ENCODE measurements around the gene VPS11.
"Not testable (repeated sequence)": the region's sequence is repeated elsewhere in the genome, so short reads cannot be mapped to it uniquely, and the experiment has no call there.

The VPS11 gene

GRCh38 chr11:119084663-119085436 is 17.2 kb downstream of the VPS11 start, which contains the start of gene HMBS:
Gene HMBS, plus strand, starts transcription at chr11:119084881. Its CDS starts 153 bp downstream, at chr11:119085034.
- DNase-seq, result peak; percentile 90

DNA sequence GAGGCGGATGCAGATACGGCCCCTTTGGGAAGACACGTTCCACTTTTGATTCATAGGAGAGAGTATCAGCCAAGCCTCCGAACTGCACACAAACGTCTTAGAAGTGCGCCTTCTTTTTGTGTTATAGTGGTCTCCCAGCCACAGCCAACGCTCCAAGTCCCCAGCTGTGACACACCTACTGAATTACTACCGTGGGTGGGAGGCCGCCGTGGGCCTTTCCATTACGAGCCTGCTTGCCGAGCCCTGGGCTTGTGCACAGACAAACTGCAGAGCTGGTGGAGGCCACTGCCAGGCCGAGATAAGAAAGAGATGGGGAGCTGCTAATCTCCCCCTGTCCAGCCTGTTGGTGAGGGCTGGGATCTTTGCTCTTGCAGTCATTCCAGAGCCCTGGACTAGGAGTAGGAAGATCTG is 17.8 kb downstream of the VPS11 start:
- DNase-seq, result no peak

DNA sequence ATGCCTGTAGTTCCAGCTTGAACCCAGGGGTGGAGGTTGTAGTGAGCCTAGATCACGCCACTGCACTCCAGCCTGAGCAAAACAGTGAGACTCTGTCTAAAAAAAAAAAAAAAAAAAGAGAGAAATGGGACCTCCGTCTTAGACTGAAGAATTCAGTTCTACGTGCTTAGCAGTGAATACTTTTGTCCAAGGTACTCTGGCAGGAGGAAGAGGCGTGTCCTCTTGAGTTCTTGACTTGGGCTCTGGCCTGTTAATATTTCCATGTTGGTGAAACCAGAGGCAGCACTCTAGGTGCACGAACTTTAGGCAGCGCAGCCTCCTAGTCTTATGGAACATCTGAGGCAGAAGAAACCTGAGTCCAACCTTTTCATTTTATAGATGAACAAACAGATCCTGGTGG is 19.5 kb downstream of the VPS11 start:
- no peak for DNase-seq

DNA sequence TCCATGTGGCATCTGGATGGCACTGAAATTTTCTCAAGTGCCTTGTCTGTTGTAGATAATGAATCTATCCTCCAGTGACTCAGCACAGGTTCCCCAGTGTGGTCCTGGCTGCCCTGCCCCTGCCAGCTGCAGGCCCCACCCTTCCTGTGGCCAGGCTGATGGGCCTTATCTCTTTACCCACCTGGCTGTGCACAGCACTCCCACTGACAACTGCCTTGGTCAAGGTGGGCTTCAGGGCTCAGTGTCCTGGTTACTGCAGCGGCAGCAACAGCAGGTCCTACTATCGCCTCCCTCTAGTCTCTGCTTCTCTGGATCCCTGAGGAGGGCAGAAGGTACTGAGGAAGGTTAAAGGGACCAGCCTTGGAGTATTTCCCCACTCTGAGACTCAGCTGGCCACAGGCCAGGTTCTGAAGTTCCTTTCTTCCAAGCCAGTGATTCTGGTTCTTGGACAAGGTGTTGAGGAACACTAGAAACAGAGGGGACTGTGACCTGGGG is 20.2 kb downstream of the VPS11 start:
- DNase-seq, result no peak

- DNase-seq, result no peak
Observed at GRCh38 chr11:119088406-119088805, 20.8 kb downstream of the VPS11 start.

DNA sequence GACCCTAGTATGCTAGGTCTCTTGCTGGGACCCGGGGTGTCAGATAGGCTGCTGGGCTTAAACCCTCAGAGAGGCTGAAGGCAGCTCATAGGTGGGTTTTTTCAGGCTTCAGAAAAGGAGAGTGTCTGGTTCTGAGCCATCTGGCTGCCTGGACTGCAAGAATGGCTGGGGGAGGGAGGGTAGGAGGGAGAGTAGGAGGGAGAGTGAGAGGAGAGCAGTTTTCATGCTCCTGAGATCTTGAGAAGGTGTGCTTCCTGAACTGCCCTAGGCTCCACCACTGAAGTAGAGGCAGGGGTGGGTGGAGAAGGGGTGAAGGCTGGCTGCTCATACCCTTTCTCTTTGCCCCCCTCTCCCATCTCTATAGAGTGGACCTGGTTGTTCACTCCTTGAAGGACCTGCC is 21.7 kb downstream of the VPS11 start:
- peak in 1 of 2 experiments; percentile 44 for DNase-seq

DNA sequence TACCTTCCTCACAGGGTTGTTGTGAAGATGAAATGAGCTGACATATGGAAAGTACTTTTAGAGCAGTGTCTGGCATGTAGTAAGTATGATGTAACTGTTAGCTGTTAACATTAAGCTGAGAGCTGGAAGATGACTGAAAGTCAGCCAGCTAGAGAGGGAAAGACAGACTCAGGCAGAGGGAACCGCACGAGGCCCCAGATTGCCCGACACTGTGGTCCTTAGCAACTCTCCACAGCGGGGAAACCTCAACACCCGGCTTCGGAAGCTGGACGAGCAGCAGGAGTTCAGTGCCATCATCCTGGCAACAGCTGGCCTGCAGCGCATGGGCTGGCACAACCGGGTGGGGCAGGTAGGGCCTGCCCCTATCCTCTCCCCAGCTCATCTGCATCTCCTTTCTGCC is 23.6 kb downstream of the VPS11 start:
- peak; percentile 43 to 75 for DNase-seq

- DNase-seq, result peak in 1 of 2 experiments; percentile 46
Observed at GRCh38 chr11:119091966-119092879, 24.6 kb downstream of the VPS11 start.

GRCh38 chr11:119092880-119093842 is 25.5 kb downstream of the VPS11 start:
- no peak for DNase-seq

GRCh38 chr11:119093942-119094815 is 26.6 kb downstream of the VPS11 start:
- peak in 1 of 2 experiments; percentile 39 for DNase-seq

DNA sequence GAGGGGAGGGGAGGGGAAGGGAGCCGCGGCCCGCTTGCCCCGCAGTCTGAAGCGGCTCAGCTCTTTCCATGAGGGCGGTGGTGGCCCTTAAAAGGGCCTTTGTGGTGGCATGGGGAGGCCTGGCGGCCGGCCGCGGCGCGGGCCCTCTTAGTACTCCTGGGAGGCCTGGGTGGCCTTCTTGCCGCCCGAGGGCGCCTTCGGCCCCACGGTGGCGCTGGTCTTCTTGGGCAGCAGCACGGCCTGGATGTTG is 27.1 kb downstream of the VPS11 start:
- DNase-seq, result peak; percentile 37 to 69

DNA sequence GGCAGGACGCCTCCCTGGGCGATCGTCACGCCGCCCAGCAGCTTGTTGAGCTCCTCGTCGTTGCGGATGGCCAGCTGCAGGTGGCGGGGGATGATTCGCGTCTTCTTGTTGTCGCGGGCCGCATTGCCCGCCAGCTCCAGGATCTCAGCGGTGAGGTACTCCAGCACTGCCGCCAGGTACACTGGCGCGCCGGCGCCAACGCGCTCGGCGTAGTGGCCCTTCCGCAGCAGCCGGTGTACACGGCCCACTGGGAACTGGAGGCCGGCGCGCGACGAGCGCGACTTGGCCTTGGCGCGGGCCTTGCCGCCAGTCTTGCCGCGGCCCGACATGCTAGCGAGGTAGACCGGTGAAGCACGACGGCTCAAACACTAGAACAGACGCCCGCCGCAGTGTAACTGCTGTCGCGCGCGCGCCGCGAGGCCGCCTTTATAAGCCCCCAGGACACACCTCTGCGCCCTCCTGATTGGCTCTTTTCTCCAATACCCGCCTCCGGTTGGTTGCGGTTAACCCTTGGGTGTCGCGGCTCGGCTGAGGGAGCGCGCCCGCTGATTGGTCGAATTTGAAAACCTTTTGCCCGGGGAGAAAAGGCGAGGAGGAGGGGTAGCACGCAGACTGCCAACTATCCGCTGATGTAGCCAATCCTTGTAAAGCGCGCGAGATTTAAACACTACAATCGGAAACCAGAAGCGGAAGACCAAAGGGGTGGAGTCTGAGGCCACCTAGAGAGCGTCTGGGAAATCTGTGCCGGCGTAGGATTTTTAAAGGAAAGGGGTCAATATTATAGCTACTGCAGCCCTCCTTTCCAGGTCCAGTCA is 27.7 kb downstream of the VPS11 start:
- DNase-seq, result peak; percentile 98 to 99

DNA sequence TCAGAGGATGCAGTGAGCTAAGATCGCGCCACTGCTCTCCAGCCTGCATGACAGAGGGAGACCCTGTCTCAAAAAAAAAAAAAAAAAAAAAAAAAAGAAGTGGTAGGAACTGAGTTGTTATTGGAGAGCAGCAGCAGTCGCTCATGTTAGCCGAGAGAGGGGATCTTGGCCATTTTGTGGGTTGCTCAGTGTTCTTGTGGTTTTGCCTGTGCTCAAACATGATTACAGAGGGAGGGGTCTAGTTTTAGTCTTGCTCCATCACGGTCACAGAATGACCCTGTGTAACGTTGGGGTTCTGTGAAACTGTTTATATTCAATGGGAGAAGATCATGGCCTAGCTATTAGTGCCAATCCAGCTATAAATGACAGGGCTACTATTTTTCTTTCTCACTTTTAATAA is 32.1 kb downstream of the VPS11 start:
- DNase-seq, result no peak

DNA sequence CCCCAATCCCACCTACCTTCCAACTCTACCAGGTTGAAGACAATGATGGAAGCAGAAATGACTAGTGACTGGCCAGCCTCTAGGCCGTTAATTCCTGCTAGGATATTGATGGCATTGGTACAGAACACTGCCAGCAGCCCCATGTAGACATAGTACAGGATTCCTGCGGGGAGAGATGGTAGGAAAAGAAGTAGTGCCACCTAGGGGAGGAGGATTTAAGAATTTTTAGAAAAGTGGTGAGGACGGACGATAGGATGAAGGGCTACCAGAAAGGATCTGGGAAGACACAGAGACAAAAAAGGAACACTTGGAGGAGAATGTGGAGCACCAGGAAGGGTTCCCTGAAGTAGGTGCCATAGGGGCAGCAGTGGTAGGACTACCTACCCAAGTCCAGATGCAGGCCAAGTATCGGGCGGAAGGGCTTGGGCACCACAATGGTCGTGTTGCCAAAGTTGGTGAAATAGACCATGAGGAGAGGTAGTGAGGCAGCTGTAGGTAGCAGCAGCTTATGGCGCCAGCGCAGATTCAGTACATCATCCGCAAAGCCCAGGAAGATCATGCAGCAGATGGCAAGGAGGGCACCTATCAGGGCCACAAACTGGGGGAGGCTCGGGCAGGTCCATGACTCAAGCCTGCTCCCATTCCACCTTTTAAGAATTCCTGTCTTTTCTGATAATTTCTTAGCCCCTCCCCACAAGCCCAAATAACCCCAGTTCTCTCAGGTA is 32.8 kb downstream of the VPS11 start:
- peak in 1 of 2 experiments; percentile 56 for DNase-seq

- no peak for DNase-seq
Observed at GRCh38 chr11:119100994-119101758, 33.6 kb downstream of the VPS11 start.

- peak; percentile 97 for DNase-seq
Observed at GRCh38 chr11:119101759-119102423, 34.3 kb downstream of the VPS11 start, which contains the start of gene DPAGT1. Gene DPAGT1, minus strand, starts transcription at chr11:119101853. Its CDS starts 198 bp downstream, at chr11:119101655.

GRCh38 chr11:119103161-119103664 is 35.6 kb downstream of the VPS11 start:
- not testable (repeated sequence) for DNase-seq

DNA sequence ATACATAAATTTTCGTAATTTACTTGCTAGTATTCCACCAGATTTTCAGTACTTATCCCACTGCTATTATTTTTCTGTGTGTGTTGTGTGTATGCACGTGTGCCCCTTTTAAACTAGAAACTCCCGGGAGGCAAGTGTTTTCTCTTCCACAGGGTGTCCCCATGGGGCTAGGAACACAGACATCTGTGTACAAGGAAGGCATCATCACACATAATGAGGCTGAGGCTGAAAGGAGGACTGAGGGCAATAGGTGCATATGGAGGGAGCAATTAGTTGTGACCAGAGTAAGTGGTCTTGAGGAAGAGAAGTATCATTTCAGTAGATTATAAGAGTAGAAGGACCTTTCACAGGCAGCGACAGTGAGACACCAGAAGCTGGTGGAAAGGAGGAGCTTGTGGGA is 36.2 kb downstream of the VPS11 start:
- peak; percentile 92 to 96 for DNase-seq

All from NCI-H524 (cell line).